H1 (cell line): ENCODE results near the gene BCL2L12.

Experiments used
- JUND ChIP-seq: IDR thresholded peaks from 2 replicates; pipeline ENCODE4 v1.6.1; 2011; ENCODE audit warnings: mild to moderate bottlenecking, improper control_type of control experiment, low read length
- POLR2A ChIP-seq, 2 experiments: IDR thresholded peaks; 1 replicate in 1 of 2; 2 replicates in 1 of 2; pipeline ENCODE4 v1.6.1; 2011; ENCODE audit warnings: low read depth in 2 of 2, low read length in 2 of 2, mild to moderate bottlenecking in 2 of 2; ENCODE audit errors: control extremely low read depth in 1 of 2
- TCF12 ChIP-seq: IDR thresholded peaks from 2 replicates; pipeline ENCODE4 v1.6.1; 2011; ENCODE audit warnings: low read depth, mild to moderate bottlenecking, low read length

DNA sequence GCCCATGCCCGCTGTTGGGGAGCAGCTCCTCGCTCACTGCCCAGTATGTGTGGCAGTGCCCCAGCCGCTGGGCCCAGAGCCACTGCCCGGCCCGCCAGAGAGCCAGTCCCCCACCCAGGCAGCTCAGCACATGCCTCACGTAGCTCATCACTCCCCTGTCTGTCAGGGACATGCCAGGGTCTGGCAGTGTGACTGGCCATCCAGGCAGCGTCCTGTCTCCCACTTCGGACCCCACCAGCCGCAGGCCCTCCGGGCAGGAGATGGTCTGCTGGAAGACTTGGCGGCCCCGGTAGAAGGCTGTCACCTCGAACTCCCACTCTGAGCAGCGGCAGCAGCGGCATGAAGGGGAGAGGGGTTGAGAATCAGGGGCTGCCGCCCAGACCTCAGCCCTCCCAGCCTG lies 3.7 kb upstream of the BCL2L12 start:
- TF ChIP-seq JUND: no peak
- no peak for TF ChIP-seq TCF12
- TF ChIP-seq POLR2A (IDR thresholded peaks at IDR 0.05; ENCODE audit: control extremely low read depth in 1 of 2, low read depth in 2 of 2, low read length in 2 of 2): no peak
